Mucosa of stomach (tissue), 1 donor: ENCODE results near the gene PNRC2.

Experiments used
- H3K27me3 ChIP-seq: one replicate; pipeline ENCODE4 v1.7.0; 2013; ENCODE audit warnings: mild to moderate bottlenecking, low read length; ENCODE audit not compliant: control insufficient read depth, insufficient read depth
- H3K36me3 ChIP-seq: one replicate; pipeline ENCODE4 v1.7.0; 2013; ENCODE audit warnings: low read length; ENCODE audit not compliant: control insufficient read depth, insufficient read depth
- H3K4me1 ChIP-seq: one replicate; pipeline ENCODE4 v1.7.0; 2013; ENCODE audit warnings: mild to moderate bottlenecking, low read length; ENCODE audit not compliant: control insufficient read depth, insufficient read depth
- H3K4me3 ChIP-seq: one replicate; pipeline ENCODE4 v1.7.0; 2013; ENCODE audit warnings: low read length
- H3K9ac ChIP-seq: one replicate; pipeline ENCODE4 v1.7.0; 2013; ENCODE audit warnings: mild to moderate bottlenecking, low read length, moderate library complexity
- H3K9me3 ChIP-seq: one replicate; pipeline ENCODE4 v1.7.0; 2013; ENCODE audit warnings: mild to moderate bottlenecking, low read length, moderate library complexity; ENCODE audit not compliant: control insufficient read depth
- donor health status: Pancreatic carcinoma.

The PNRC2 gene, protein sequence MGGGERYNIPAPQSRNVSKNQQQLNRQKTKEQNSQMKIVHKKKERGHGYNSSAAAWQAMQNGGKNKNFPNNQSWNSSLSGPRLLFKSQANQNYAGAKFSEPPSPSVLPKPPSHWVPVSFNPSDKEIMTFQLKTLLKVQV

DNA sequence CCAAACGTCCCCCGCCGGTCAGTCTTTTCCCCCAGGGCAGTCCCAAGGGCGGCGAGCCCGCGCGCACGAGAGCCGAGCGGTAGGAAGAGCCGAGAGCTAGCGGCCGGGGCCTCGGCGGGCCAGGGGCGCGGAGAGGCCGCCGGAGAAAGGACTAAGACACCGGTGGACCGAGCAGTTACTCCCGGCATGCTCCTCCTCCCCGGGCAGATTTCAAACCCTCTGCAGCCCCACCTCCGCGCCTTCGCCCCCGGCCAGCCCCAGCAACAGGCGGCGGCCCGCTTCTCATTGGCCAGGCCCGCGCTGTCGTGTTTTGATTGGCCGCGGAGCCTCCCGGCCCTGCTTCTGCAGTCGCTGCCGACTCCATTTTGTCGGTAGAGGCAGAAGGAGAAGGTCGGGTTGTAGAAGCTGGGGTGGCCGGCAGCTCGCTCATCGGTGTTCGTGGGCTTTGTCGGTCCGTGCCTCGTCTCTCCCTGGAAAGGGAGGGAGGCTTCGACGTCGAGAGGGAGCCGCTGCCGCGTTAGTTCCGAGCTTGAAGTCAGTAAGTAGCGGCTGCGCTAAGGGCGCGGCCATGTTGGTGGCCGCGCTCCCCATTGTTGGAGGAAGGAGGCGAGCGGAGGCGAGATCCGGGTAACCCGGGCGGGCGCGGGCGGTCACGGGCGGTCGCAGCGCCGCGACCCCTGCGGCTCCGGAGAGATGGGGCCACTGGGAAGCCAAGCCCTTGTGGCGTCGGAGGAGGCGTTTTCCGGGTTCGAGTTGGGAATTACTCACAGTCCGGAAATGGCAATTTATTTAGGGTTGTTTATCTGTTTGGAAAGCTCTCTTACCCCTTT is at the start of gene PNRC2:
Gene PNRC2 (plus strand): TSS at position 368 of the 830 bp plus-strand sequence. CDS start 1,630 bp downstream, outside the sequence.
- peaks cover 3% of the 10 kb centered on the region for H3K36me3 ChIP-seq
- H3K27me3 ChIP-seq: no peaks in the 10 kb centered on the region
- H3K9ac ChIP-seq: peak within 1 kb of the TSS; percentile 100
- no peaks in the 10 kb centered on the region for H3K9me3 ChIP-seq
- peak within 1 kb of the TSS; percentile 100 for H3K4me3 ChIP-seq
- H3K4me1 ChIP-seq: peaks cover 31% of the 10 kb centered on the region

DNA sequence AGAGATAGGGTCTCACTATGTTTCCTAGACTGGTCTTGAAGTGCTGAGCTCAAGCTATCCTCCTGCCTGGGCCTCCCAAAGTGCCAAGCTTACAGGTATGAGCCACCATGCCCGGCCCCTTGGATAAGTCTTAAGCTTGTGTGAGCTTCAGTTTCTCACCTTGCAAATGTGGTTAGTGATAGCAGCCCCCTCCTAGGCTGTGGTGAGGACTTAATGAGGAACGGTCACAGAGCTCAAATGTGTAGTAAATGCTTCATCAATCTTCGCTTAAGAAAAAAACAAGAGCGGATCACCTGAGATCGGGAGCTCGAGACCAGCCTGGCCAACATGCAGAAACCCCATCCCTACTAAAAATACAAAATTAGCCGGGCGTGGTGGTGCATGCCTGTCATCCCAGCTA is 49.5 kb upstream of the PNRC2 start:
- H3K9ac ChIP-seq: no peak overlapping the region
- peaks cover 17% of the 10 kb centered on the region for H3K4me1 ChIP-seq
- H3K36me3 ChIP-seq: no peaks in the 10 kb centered on the region
- no peaks in the 10 kb centered on the region for H3K27me3 ChIP-seq
- no peaks in the 10 kb centered on the region for H3K9me3 ChIP-seq
- H3K4me3 ChIP-seq: no peak overlapping the region

DNA sequence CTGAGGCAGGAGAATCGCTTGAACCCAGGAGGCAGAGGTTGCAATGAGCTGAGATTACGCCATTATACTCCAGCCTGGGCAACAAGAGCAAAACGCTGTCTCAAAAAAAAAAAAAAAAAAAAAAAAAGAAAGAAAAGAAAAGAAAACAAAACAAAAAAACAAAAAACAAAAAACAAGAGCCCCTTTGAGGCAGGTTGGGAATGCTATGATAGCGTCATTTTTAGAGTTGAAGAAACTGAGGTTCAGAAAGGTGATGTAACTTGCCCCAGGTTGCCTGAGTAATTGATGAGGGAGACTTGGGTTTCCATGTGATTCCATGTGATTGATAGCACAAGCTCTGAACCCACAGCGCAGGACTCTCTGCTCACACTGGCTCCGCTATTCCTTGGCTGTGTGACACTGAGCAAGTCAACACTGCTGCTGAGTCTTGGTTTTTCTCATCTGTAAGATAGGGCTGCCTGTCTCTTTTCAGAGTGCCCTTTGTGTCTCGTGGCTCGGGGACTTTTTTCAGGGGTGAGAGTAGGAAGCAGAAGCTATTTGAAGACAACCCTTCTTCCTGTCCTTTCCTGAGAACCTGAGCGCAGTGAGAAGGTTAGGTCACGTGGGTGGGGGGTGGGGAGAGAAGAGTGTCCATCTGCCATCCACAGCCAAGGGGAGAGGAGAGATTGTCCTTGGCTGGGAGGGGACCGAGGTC is 48.9 kb upstream of the PNRC2 start:
- H3K4me3 ChIP-seq: no peak overlapping the region
- H3K4me1 ChIP-seq: peaks cover 15% of the 10 kb centered on the region
- H3K9me3 ChIP-seq: no peaks in the 10 kb centered on the region
- H3K9ac ChIP-seq: no peak overlapping the region
- H3K27me3 ChIP-seq: no peaks in the 10 kb centered on the region
- no peaks in the 10 kb centered on the region for H3K36me3 ChIP-seq

DNA sequence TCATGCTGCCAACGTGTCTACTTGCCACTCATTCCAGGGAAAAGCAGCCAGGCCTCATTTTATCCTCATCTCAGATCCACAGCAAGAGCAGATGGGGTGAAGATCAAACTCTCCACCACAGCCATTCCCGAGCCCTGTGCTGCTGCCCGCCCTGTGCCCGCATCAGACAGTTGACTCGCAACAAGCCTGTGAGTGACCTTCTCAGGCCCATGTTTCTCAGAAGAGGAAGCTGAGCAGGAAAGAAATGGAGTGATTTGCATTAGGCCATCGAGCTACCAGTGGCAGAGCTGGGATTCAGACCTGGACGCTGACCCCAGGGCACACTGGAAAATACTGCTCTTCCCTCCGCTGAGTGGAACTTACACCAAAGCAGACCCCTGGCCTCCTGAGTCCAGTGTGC is 47.7 kb upstream of the PNRC2 start:
- no peaks in the 10 kb centered on the region for H3K9me3 ChIP-seq
- H3K4me1 ChIP-seq: peaks cover 21% of the 10 kb centered on the region
- no peak overlapping the region for H3K4me3 ChIP-seq
- no peak overlapping the region for H3K9ac ChIP-seq
- H3K36me3 ChIP-seq: no peaks in the 10 kb centered on the region
- H3K27me3 ChIP-seq: no peaks in the 10 kb centered on the region

DNA sequence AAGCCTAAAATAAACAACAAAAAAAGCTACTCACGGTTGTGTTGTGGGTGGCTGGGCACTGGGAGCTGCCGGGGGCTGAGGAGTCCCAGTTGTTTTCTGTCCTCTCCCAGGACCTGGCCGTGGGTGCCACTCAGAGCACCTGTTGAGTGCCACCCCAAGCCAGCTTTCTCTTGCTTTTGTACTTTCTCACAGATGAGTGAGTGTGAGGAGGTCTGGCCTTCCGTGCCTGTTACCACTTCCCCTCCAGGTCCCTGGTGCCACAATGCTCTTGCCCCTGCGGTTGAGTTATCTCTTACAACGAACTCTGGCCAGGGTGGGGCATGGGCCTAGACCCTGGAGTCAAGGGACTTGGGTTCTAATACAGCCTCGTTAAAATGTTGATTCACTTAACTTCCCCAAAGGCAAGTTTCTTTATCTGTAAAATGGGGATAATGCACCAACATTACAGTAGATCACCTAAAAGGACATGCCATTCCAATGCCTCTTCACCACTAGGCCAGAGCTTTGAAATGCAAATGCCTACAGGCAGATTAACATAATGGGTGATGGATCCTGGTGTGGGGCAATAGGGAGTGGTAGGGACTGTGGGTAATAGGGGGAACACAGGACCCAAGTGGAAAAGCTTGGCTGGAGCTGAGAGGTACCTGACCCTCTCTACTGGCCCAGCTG is 46.3 kb upstream of the PNRC2 start, which contains the start of gene CNR2:
Gene CNR2 (minus strand): TSS at position 151 of the 669 bp plus-strand sequence. CDS start 37,745 bp downstream, outside the sequence.
- H3K36me3 ChIP-seq: no peaks in the 10 kb centered on the region
- H3K27me3 ChIP-seq: no peaks in the 10 kb centered on the region
- H3K9ac ChIP-seq: no peak within 1 kb of the TSS
- no peaks in the 10 kb centered on the region for H3K9me3 ChIP-seq
- no peak within 1 kb of the TSS for H3K4me3 ChIP-seq
- H3K4me1 ChIP-seq: peaks cover 23% of the 10 kb centered on the region

DNA sequence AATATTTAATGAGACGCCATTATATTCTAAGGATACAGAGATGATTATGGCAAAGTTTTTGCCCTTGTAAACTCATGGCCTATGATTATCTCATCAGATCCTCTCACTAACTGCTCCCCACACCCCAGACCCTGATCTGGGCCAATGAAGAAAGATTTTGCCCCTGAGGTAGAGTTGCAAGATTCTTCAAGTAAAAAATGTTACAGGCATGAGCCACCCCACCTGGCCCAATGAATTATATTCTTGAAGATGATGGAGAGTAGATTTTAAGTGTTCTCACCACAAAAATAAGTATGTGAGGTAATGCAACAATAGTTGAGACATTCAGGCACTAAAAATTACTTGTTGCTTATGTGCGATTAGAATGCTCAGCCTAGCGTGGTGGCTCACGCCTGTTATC is 44.7 kb upstream of the PNRC2 start:
- Histone ChIP-seq H3K9me3 (no peaks in the 10 kb centered on the region), H3K27me3 (no peaks in the 10 kb centered on the region), H3K4me3 (no peak overlapping the region), H3K9ac (no peak overlapping the region), H3K36me3 (no peaks in the 10 kb centered on the region), H3K4me1 (peaks cover 28% of the 10 kb centered on the region)

DNA sequence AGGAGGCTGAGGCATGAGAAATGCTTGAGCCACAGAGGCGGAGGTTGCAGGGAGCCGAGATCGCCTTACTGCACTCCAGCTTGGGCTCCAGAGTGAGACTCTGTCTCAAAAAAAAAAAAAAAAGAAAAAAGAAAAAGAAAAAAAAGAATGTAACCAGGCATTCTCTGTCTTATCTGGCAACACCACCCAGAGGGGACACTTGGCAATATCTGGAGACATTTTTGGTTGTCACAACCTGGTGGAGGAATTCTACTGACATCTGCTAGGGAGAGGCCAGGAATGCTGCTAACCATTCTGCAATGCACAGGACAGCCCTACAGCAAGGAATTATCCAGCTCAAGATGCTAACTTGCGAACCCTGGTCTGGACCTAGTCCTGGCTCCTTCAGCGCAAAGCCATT is 44.2 kb upstream of the PNRC2 start:
- peaks cover 33% of the 10 kb centered on the region for H3K4me1 ChIP-seq
- H3K9me3 ChIP-seq: no peaks in the 10 kb centered on the region
- no peaks in the 10 kb centered on the region for H3K36me3 ChIP-seq
- no peak overlapping the region for H3K9ac ChIP-seq
- no peak overlapping the region for H3K4me3 ChIP-seq
- no peaks in the 10 kb centered on the region for H3K27me3 ChIP-seq

DNA sequence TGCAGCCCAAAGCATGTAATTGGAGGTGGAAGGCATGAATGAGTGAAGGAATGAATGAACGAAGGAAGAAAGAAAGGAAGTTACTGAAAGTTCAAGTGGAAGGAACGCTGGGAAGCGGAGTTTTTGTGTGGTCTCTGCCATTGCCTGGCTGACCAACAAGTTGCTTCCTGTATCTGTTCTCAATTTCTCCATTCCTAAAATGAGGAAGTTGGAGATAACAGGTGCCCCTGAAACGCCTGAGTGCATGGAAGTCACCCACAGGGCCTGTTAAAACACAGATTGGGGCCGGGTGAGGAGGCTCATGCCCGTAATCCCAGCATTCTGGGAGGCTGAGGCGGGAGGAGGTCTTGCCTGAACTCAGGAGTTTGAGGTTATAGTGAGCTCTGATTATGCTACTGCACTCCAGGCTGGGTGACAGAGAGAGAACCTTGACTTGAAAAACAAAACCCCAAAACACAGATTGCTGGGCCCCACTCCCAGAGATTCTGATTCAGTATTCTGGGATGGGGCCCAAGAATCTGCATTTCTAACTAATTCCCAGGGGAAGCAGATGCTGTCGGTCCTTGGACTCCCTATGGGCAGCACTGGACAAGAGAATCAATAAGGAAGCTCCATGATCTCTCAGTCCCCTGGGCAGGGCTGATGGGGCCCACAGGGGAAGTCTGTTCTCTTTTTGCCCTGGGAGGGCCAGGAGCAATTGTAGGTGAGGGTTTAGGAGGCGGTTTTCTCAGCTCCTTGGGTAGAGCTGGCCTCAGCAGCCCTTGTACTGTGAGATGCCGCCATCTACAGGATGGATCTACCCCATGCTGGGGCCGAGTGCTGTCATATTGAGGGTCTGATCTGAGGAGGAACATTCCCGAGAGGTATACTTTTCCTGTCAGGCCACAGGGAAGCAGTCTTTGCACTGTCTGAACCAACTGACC is 43.2 kb upstream of the PNRC2 start:
- H3K27me3 ChIP-seq: no peaks in the 10 kb centered on the region
- H3K9ac ChIP-seq: peak overlapping the region; percentile 10
- no peak overlapping the region for H3K4me3 ChIP-seq
- H3K36me3 ChIP-seq: no peaks in the 10 kb centered on the region
- H3K9me3 ChIP-seq: no peaks in the 10 kb centered on the region
- peaks cover 40% of the 10 kb centered on the region for H3K4me1 ChIP-seq

DNA sequence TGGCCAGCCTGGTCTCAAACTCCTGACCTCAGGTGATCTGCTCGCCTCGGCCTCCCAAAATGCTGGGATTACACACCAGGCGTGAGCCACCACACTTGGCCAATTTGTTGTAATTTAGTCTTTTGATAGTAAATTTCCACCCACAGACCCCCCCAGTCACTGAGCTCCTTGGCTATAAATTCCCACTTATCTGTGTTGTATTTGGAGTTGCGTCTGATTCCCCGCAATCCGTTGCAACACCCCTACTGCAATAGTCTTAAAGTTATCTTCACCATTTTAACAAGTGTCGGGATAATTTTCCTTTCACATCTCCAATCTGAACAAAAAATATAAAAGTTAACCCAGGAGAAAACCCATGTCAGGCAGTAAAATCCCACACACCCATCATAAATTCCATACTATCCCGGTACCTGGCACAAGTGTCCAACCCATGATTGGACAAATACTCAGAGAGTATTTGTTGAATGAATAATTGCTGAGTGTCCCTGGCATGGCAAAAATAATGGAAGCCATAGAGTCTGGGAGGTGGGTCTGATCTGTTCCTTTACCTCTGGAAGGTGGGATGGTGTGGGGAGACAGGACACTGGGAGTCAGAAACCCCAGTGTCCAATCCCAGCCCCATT is 37.2 kb upstream of the PNRC2 start:
- Histone ChIP-seq H3K9me3 (no peaks in the 10 kb centered on the region), H3K4me3 (no peak overlapping the region), H3K4me1 (peaks cover 23% of the 10 kb centered on the region), H3K27me3 (no peaks in the 10 kb centered on the region), H3K36me3 (no peaks in the 10 kb centered on the region), H3K9ac (no peak overlapping the region)

DNA sequence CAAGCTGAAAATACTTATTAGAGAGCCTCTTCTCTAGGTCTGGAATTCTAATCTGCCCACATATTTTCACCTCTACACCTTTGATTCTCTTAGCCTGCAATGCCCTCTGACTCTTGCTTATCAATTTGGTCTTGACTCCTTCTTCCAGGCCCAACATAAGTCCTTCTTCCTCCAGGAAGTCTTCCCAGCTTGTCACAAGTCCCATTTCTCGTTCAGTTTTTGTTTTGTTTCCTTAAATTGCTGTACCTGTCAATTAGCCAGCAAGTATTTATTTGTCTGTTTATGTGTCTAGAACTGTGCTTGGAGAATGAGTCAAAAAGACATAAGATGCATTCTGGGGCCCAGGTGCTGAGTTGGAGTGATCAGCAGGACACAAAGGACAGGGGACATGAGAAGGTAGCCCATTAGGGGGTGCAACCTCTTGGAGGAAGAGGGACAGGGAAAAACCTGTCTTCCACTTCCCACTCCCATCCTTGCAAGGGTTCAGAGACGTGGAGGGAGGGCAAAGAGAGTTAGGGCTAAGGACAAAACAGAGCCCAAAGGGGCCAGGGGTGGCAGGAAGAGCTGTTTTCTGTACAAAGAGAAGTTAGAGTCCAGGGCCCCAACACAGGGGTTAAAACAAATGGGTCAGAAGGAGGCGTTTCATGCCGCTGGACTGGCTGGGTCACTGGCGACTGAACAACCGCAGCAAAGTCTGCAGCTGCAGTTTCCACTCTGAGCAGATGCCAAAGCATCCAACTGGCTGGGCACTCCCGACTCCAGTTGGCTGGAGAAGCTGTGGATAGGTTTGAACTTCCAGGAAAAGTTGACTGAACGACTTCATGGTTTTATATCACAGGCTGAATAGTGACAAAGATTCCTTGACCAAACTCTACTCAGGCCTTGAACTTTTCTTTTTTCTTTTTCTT is 35.8 kb upstream of the PNRC2 start:
- H3K36me3 ChIP-seq: no peaks in the 10 kb centered on the region
- H3K9me3 ChIP-seq: no peaks in the 10 kb centered on the region
- no peaks in the 10 kb centered on the region for H3K27me3 ChIP-seq
- no peak overlapping the region for H3K4me3 ChIP-seq
- peaks cover 23% of the 10 kb centered on the region for H3K4me1 ChIP-seq
- no peak overlapping the region for H3K9ac ChIP-seq
